Heart right ventricle (tissue), 16 donors: ENCODE measurements around the gene IL17B. TPM values are rescaled to one million over a fixed set of nuclear protein-coding genes. Genes with fewer than 3 reads are reported as not detected.
A peak's percentile ranks its signal among the peaks of the same experiment; 100 is the strongest.

ENCODE experiments used
- ATAC-seq, 8 donors: fragments of 200-7000 bp; cut with Tn5 transposase; one replicate each; pipeline ENCODE4 v1.9.1; 2020; ENCODE audit warnings: mild to moderate bottlenecking in 8 of 8, moderate library complexity in 8 of 8, moderate number of reproducible peaks in 1 of 8
- DNase-seq, 2 donors: peaks; one replicate each; pipeline ENCODE4 v3.0.0-alpha.2; 2020
- H3K27ac ChIP-seq, 10 donors: fragments of 200-600 bp; sonication (generic) in 2 of 10; one replicate each; pipeline versions ENCODE4 v1.5.0 to v1.8.0; 2020 to 2022; ENCODE audit warnings: mild to moderate bottlenecking in 3 of 10
- H3K27me3 ChIP-seq, 7 donors: fragments of 200-600 bp; one replicate each; pipeline ENCODE4 v1.8.0; 2021 to 2022; ENCODE audit warnings: mild to moderate bottlenecking in 2 of 7
- H3K36me3 ChIP-seq, 9 donors: fragments of 200-600 bp; sonication (generic) in 1 of 9; one replicate each; pipeline versions ENCODE4 v1.5.0 to v1.8.0; 2020 to 2022; ENCODE audit warnings: mild to moderate bottlenecking in 2 of 9
- H3K4me1 ChIP-seq, 9 donors: fragments of 200-600 bp; sonication (generic) in 1 of 9; one replicate each; pipeline versions ENCODE4 v1.5.0 to v1.8.0; 2020 to 2022; ENCODE audit warnings: mild to moderate bottlenecking in 4 of 9
- H3K4me3 ChIP-seq, 10 donors: fragments of 200-600 bp; sonication (generic) in 2 of 10; one replicate each; pipeline versions ENCODE4 v1.5.0 to v1.8.0; 2020 to 2022; ENCODE audit warnings: mild to moderate bottlenecking in 7 of 10, moderate library complexity in 2 of 10
- H3K9me3 ChIP-seq, 11 donors: fragments of 200-600 bp in 10 of 11; sonication (generic) in 2 of 11; one replicate each; pipeline versions ENCODE4 v1.5.0 to v1.8.0; 2013 to 2022; ENCODE audit warnings: mild to moderate bottlenecking in 2 of 11, control low read depth in 1 of 11, moderate library complexity in 1 of 11
- CTCF ChIP-seq, 9 donors: fragments of 200-600 bp; sonication (generic) in 2 of 9; IDR thresholded peaks; one replicate each; pipeline versions ENCODE4 v1.5.0 to v1.8.0; 2021 to 2022; ENCODE audit warnings: antibody characterized with exemption in 9 of 9, mild to moderate bottlenecking in 5 of 9, moderate library complexity in 1 of 9
- WGBS, 2 donors: extraction: QIAGEN DNeasy Blood & Tissue Kit; methylation state at CpG; one replicate each; pipeline ENCODE4 v1.1.7; 2013; ENCODE audit warnings: inconsistent platforms in 1 of 2; 5-methylcytosine and 5-hydroxymethylcytosine counted together
- intact Hi-C, 10 donors: fragments of 100-400 bp; cut with DNase I; formaldehyde crosslinking; loops; one replicate each; pipeline versions ENCODE4 v1.11.1 to v1.14.2; 2022
- polyA plus RNA-seq, 2 donors: library from polyadenylated mRNA; stranded (reverse); fragments of 200-250 nt; gene quantifications; one replicate each; pipeline ENCODE4 v1.2.3, GENCODE V29; 2013
- total RNA-seq, 10 donors: library from RNA; stranded (reverse); fragmentation: NEBNext Ultra II Directional in 3 of 10; extraction: Animal tissue kit (Norgen Biotek cat#: 25700) in 3 of 10; gene quantifications; one replicate each; pipeline versions ENCODE4 v1.2.1 to v1.2.4, GENCODE V29; 2021 to 2023
- donor health status: Arrhythmogenic right ventricular cardiomyopathy.
- donor health status: ischemic (EF 13 %, LVEDD 7.1; RV severe dilation, severe dysfunction).
- donor health status: healthy with polysubstance abuse.
- donor health status: DM: no; HTN: yes; CAD: no.
- donor health status: DM: no; HTN: no; CAD: no.
- donor health status: ischemic (EF 25% LVEDD 6.9; RV normal size, moderate dysfunction).
- donor health status: ischemic (EF 25% LVEDD 5.7; RV mildly dilated, moderate dysfunction).
- donor health status: healthy.
- donor health status: DM: yes; HTN: yes; CAD: no.
- donor health status: Ischemic cardiomyopathy.
- donor health status: ischemic (EF 35%, LVEDD 5.7; RV mildly dilated, moderate dysfunction).
- donor health status: nonischemic (EF 11% LVEDD 7.7; RV severe dilation, severe dysfunction).
- donor health status: DM: yes; HTN: yes; CAD: no.
- donor health status: PGD.
- donor health status: ischemic (EF 29% LVEDD 5.4; RV normal size, mild dysfunction).
- donor health status: nonischemic (EF 23%, LVEDD 6.1; RV moderate dilation, normal function).

Gene IL17B
- total and polyA plus RNA-seq, 12 donors, result 0.44 to 0.83 (median 0.57) TPM; not detected in 9

- peaks cover 3 to 27% (median 22%) of the 10 kb centered on the region in 9 donors for H3K4me1 ChIP-seq
- ATAC-seq (no peak), DNase-seq (no peak)
- H3K27me3 ChIP-seq, result no peaks in the 10 kb centered on the region
- intact Hi-C loops, result loop anchor here in 2 of 10 donors (5.0 kb wide), 2 partner anchors 34 to 39 kb away; no protein-coding TSS in a partner anchor
- H3K36me3 ChIP-seq, result peaks cover 0 to 47% (median 14%) of the 10 kb centered on the region in 9 donors
- H3K27ac ChIP-seq, result no peak overlapping the region
- no peaks in the 10 kb centered on the region for H3K9me3 ChIP-seq
- 93 to 96% methylated on average over 8 of the region's 8 CpGs for WGBS, 2 donors
- H3K4me3 ChIP-seq, result no peak overlapping the region
- no peak for TF ChIP-seq CTCF (IDR thresholded peaks at IDR 0.05)
These were observed 22.7 kb downstream of the IL17B start for GRCh38 chr5:149356391-149356790.

- H3K27me3 ChIP-seq, result no peaks in the 10 kb centered on the region
- H3K36me3 ChIP-seq, result peaks cover 0 to 54% (median 20%) of the 10 kb centered on the region in 9 donors
- ATAC-seq, result no peak
- intact Hi-C loops, result loop anchor here in 2 of 10 donors (5.0 kb wide), 2 partner anchors 33 to 38 kb away; no protein-coding TSS in a partner anchor
- 87 to 94% methylated on average over 1 of the region's 1 CpG for WGBS, 2 donors
- H3K9me3 ChIP-seq, result no peaks in the 10 kb centered on the region
- peaks cover 3 to 27% (median 22%) of the 10 kb centered on the region in 9 donors for H3K4me1 ChIP-seq
- no peak overlapping the region for H3K4me3 ChIP-seq
- H3K27ac ChIP-seq, result no peak overlapping the region
- DNase-seq, result no peak
- no peak for TF ChIP-seq CTCF (IDR thresholded peaks at IDR 0.05)
These were observed 23.4 kb downstream of the IL17B start for GRCh38 chr5:149355688-149356087.

GRCh38 chr5:149353911-149354310 lies 25.2 kb downstream of the IL17B start:
- Histone ChIP-seq H3K27ac (no peak overlapping the region), H3K4me1 (peaks cover 3 to 29% (median 20%) of the 10 kb centered on the region in 9 donors), H3K27me3 (no peaks in the 10 kb centered on the region), H3K4me3 (no peak overlapping the region), H3K9me3 (no peaks in the 10 kb centered on the region), H3K36me3 (peaks cover 0 to 71% (median 38%) of the 10 kb centered on the region in 9 donors)
- 97% methylated on average over 2 of the region's 2 CpGs for WGBS, 2 donors
- TF ChIP-seq CTCF (IDR thresholded peaks at IDR 0.05), result no peak
- ATAC-seq (no peak), DNase-seq (no peak)
- intact Hi-C loops, result no loop called here

GRCh38 chr5:149352169-149352568 lies 26.9 kb downstream of the IL17B start:
- DNase-seq (no peak), ATAC-seq (peak in 2 of 8 donors; percentile 18 to 31)
- 27 to 59% methylated on average over 4 of the region's 4 CpGs for WGBS, 2 donors
- Histone ChIP-seq H3K36me3 (peaks cover 0 to 86% (median 48%) of the 10 kb centered on the region in 9 donors), H3K9me3 (no peaks in the 10 kb centered on the region), H3K27ac (peak overlapping the region in 5 of 10 donors; percentile 25 to 64 (median 33)), H3K4me3 (no peak overlapping the region), H3K27me3 (no peaks in the 10 kb centered on the region), H3K4me1 (peaks cover 0 to 35% (median 24%) of the 10 kb centered on the region in 9 donors)
- TF ChIP-seq CTCF (IDR thresholded peaks at IDR 0.05), result no peak
- intact Hi-C loops, result no loop called here
